ENCODE measurements around the gene CEP89.

CEP89 gene

GRCh38 chr19:32908641-32909190 lies 63.0 kb downstream of the CEP89 start:
- no peak overlapping the region for H3K27ac ChIP-seq
- H3K4me3 ChIP-seq: no peak overlapping the region
- no peak for TF ChIP-seq CTCF (IDR thresholded peaks at IDR 0.05)
- no peak for DNase-seq (ENCODE audit: low spot score)

DNA sequence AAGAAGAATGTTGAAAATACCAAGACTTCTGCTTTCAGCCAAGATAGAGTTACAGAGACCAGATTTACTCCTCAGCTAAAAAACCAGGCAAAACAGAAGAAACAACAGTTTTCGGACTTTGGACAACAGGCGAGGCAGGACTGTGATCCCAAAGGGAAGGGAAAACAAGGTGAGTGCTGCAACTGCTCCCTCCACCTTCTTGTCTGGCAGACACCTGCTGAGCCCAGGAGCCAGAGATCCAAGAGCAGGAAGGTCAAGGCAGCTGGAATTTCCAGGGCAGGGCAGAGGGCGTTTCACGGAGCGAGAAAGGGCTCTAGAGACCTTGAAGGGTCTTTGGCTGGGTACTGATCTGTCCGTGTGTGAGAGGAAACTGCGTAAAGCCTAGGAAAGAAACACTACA lies 69.3 kb downstream of the CEP89 start:
- no peak overlapping the region for H3K4me3 ChIP-seq
- H3K27ac ChIP-seq: no peak overlapping the region
- DNase-seq (ENCODE audit: low spot score): no peak
- TF ChIP-seq CTCF (IDR thresholded peaks at IDR 0.05): no peak

GRCh38 chr19:32901504-32902161 lies 70.1 kb downstream of the CEP89 start:
- TF ChIP-seq CTCF (IDR thresholded peaks at IDR 0.05): no peak
- H3K27ac ChIP-seq: no peak overlapping the region

GRCh38 chr19:32896516-32897214 lies 75.1 kb downstream of the CEP89 start:
- no peak for TF ChIP-seq CTCF (IDR thresholded peaks at IDR 0.05)
- Histone ChIP-seq H3K4me3 (no peak overlapping the region), H3K27ac (no peak overlapping the region)
- DNase-seq (ENCODE audit: low spot score): no peak

More at GRCh38 chr19:32901504-32902161, 70.1 kb downstream of the CEP89 start:
- no peak for DNase-seq (ENCODE audit: low spot score)
- H3K4me3 ChIP-seq: no peak overlapping the region

DNA sequence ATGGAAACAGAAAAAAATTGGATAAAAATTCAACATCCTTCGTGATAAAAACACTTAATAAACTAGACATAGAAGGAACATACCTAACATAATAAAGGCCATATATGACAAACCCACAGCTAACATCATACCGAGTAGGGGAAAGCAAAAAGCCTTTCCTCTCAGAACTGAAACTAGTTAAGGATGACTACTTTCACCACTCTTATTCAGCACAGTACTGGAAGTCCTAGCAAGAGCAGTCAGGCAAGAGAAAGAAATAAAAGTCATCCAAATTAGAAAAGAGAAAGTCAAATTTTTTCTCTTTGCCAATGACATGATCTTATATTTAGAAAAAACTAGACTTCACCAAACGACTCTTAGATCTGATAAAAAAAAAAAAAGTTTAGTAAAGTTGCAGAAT lies 76.4 kb downstream of the CEP89 start:
- H3K27ac ChIP-seq: no peak overlapping the region
- no peak for DNase-seq (ENCODE audit: low spot score)
- no peak overlapping the region for H3K4me3 ChIP-seq
- TF ChIP-seq CTCF (IDR thresholded peaks at IDR 0.05): no peak

DNA sequence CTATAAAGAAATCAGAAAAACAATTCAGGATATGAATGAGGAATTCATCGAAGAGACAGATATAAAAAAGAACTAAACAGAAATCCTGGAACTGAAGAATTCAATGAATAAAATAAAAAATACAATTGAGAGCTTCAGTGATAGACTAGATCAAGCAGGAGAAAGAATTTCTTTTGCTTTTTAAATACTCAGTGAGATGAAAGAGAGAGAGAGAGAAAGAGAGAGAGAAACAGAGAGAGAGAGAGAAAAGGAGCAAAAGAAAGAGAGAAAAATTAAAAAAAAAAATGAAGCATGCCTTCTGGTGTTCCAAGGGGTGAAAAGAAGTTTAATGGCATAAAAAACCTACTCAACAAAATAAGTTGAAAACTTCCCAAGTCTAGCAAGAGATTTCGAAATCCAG lies 80.1 kb downstream of the CEP89 start:
- TF ChIP-seq CTCF (IDR thresholded peaks at IDR 0.05): no peak
- Histone ChIP-seq H3K27ac (no peak overlapping the region), H3K4me3 (no peak overlapping the region)
- DNase-seq (ENCODE audit: low spot score): no peak

GRCh38 chr19:32890841-32891240 lies 80.9 kb downstream of the CEP89 start:
- no peak for TF ChIP-seq CTCF (IDR thresholded peaks at IDR 0.05)
- DNase-seq (ENCODE audit: low spot score): no peak
- no peak overlapping the region for H3K27ac ChIP-seq
- H3K4me3 ChIP-seq: no peak overlapping the region

Measured in coronary artery (tissue), 2 donors.